Measurements from ENCODE around the gene TAS2R14.

The TAS2R14 gene, protein sequence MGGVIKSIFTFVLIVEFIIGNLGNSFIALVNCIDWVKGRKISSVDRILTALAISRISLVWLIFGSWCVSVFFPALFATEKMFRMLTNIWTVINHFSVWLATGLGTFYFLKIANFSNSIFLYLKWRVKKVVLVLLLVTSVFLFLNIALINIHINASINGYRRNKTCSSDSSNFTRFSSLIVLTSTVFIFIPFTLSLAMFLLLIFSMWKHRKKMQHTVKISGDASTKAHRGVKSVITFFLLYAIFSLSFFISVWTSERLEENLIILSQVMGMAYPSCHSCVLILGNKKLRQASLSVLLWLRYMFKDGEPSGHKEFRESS

DNA sequence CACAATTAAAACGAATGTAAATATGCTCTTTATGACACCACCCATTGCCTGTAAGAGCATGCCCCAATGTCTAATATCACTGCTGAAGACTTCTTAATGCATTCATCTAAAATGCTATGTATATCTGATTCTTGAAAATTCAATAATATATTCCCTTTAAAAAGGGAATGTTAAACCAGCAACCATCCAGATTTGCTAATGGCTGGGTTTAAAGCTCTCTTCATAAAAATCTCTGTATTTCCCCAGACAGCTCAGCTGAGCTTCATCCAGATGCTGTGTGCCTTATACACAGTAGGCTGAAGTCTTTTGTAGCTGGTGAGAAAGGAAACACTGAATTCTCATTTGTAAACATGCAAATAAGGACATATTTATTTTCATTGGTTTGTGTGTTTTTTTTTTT, at the start of gene TAS2R14:
TAS2R14 (minus strand) TSS at position 101 of the 400 bp plus-strand sequence; CDS start at position 45, 56 bp downstream.
- DNase-seq (ENCODE audit: low read depth in 2 of 2), result no peak

DNA sequence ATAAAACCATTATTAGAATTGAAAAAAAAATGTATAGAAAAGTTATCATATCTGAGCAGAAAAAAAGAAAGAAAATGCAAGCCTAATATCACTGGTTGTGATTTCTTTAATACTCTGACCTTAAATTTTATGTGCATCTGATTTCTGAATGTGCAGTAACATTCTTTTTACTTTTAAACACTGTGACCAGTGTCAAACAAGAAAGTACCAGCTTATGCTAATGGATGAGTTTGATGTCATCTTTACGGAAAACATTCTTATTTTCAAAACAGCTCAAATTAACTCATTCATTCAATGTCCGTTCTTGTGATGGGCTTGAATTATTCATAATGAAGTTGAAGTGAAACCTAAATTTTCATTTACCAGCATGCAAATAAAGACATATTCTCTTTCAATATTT, 47.7 kb upstream of the TAS2R14 start, which contains the start of gene TAS2R50:
TAS2R50 (minus strand) TSS at position 101 of the 400 bp plus-strand sequence; CDS start at position 49, 52 bp downstream.
- DNase-seq (ENCODE audit: low read depth in 2 of 2), result no peak

DNA sequence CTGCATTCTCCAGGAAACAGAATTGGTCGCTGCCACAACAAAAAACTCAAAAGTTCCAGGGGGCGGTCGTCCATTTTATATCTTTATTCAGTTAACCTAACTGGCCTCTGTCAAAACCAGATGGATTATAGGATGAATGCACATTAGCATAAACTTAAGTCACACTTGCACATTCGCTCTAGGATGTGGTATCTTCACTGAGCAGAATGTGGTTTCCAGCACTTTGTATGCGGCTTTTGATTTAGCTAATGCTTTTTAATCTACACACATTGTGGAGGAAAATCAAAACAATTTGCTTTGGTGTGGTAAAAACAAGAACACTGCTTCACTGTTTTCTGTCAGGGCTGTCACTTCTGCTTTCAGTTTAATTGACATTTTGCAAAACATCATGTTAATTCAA, 43.2 kb upstream of the TAS2R14 start:
- peak in 1 of 2 donors; percentile 6 for DNase-seq (ENCODE audit: low read depth in 2 of 2)

DNA sequence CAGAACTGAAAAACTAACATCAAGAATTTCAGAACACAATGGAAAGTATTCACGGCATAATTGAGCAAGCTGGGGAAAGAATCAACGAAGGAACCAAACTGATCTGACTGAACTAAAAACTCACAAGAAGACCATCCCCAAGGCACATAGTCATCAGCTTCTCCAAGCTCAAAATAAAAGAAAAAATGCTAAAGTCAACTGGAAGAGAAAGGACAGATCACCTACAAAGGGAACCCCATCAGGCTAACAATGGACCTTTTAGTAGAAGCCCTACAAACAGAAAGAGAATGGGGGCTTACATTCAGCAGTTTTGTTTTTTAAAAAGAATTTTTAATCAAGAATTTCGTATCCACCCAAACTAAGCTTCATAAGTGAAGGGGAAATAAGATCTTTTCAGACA, 35.9 kb upstream of the TAS2R14 start:
- no peak for DNase-seq (ENCODE audit: low read depth in 2 of 2)

DNA sequence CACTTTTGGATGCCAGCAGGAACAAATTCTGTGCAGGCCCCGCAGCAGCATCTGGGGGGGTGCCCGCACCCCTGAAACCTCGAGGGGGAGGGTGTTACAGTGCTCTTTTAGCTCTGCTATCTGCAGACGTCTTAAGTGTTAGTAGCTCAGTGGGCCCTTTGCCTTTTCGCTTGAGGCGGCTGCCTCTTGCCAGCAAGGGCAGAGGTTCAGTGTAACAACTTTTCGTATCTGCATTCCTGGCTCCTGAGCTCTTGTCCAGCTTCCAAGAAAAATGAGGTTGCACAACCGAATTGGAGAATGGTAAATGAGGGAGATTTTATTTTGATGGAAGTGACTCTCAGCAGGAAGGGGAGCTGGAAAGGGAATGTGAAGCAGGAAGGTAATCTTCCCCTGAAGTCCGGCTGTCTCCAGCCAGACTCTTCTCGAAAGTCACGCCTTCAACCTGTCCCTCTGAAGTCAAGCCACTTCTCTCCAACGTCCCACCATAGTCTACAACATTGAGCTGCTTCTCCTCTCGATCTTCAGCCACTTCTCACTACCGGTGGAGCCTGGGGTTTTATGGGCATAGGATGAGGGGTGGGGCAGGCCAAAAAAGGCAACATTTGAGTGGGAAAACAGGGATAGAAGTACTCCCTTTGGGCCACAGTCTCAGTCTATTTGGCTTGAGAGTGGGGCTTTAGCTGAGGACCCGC, 29.8 kb upstream of the TAS2R14 start:
- DNase-seq (ENCODE audit: low read depth in 2 of 2), result no peak

DNA sequence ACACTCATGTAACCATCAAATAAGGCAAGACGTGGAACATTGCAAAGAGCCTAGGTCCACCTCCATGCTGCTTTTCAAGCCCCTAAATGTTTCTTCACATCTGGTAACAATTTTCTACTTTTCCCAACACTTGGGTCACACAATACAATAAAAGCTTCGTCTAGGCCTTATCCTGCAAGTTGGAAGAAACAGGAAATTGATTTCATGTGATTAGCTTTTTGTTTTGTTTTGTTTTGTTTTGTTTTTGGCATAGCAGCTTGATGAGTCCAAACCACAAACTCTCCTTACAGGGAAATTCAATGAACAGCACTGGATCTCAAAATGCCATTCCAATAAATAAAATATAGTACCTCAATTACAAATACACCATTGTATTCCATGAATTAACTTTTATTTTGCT, 28.3 kb upstream of the TAS2R14 start:
- DNase-seq (ENCODE audit: low read depth in 2 of 2), result no peak

DNA sequence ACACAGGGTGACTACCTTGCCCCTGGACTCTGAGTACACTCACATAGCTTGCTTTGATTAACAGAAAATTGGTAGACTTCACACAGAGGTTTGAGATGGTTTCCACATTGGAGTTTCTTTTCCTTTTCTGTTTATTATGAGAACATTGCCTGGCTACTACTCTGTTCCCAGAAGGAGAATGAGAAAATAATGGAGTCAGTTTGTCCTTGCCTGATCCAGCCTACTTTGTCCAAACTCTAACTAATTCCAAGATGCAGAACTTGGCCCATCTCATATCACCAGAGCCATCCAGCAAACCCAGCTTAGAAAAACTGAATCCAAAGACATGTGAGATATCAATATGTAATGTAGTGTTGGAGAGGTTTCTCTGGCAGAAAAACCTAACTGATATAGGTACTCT, 27.3 kb upstream of the TAS2R14 start:
- no peak for DNase-seq (ENCODE audit: low read depth in 2 of 2)

DNA sequence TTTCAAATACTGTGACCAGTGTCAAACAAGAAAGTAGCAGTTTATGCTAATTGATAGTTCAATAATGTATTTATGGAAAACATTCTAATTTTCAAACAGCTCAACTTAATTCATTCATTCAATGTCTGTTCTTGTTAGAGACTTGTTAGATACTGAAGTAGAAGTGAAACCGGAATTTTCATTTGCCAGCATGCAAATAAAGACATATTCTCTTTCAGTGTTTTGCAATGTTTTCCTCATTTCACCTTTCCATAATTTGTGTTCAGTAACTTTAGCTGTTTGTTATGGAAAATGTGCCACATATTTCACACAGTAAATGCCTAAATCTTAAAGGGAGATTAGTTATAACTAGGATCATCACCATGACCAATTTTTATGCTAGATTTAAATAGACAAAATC, 26.4 kb upstream of the TAS2R14 start:
- DNase-seq (ENCODE audit: low read depth in 2 of 2), result no peak

DNA sequence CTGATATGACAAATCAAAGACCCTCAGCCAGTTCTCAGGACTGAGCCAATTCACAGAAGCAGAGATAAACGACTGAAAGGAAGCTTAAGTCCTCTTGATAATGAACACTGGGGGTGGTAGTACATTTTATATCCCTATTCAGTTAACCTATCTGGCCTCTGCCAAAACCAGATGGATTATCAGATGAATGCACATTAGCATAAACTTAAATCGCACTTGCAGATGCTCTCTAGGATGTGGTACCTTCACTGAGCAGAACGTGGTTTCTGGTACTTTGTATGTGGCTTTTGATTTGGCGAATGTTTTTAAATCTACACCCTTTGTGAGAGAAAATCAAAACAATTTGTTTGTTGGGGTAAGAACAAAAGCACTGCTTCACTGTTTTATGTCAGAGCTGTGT, 21.1 kb upstream of the TAS2R14 start:
- DNase-seq (ENCODE audit: low read depth in 2 of 2), result no peak

DNA sequence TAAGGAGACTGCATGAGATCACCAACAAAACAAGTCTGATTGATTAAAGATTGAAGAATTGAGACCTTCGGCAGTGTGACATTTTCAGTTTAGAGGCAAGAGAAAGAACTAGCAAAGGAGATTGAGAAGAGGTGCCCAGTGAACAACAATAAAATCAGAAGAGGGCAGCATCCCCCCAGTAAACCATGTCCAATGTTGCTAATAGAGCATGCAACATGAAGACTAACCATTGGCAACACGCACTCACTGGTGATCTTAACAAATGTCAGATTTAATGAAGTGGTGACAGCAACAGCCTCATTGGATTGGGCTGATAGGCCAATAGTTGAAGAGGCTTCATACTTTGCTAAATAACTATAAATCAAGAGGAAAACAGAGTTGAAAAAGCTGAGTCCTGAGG, 20.7 kb upstream of the TAS2R14 start:
- DNase-seq (ENCODE audit: low read depth in 2 of 2), result no peak

DNA sequence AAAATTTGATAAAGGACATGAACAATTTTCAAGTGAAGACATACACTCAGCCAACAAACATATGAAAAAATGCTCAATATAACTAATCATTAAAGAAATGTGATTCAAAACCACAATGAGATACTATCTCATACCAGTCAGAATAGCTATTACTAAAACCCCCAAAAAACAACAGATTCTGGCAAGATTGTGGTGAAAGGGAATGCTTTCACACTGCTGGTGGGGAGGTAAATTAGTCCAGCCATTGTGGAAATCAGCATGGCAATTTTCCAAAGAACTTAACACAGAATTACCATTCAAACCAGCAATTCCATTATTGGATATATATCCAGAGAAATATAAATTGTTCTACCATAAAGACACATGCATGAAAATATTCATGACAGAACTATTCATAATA, 18.7 kb upstream of the TAS2R14 start:
- DNase-seq (ENCODE audit: low read depth in 2 of 2), result no peak

DNA sequence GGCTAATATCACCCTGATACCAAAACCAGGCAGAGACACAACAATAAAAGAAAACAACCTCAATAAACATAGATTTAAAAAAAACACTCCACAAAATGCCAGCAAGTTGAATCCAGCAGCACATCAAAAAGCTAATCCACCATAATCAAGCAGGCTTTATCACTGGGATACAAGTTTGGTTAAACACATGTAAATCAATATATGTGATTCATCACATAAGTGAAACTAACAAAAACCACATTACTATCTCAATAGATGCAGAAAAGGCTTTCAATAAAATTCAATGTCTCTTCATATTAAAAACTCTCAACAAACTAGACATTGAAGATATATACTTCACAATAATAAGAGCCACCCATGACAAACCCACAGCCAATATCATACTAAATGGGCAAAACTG, 17.0 kb upstream of the TAS2R14 start:
- DNase-seq (ENCODE audit: low read depth in 2 of 2), result no peak

DNA sequence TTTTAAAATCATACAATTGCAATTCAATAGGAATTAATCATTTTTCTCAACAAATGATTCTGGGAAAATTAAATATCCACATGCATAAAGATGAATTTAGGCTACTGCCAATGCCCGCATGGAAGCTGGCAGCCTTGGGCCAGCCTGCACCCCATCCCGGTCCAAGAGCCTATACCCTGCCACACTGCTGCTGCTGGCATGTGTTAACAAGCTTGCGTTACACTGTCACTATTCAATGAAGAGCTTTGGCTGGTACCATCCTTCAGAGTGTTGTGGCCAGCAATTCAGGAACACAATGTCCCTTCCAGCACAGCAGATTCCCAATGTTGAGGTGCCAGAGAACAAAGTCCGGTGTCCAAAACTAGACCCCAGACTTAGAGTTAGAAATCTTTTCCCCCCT, 13.6 kb upstream of the TAS2R14 start:
- no peak for DNase-seq (ENCODE audit: low read depth in 2 of 2)

DNA sequence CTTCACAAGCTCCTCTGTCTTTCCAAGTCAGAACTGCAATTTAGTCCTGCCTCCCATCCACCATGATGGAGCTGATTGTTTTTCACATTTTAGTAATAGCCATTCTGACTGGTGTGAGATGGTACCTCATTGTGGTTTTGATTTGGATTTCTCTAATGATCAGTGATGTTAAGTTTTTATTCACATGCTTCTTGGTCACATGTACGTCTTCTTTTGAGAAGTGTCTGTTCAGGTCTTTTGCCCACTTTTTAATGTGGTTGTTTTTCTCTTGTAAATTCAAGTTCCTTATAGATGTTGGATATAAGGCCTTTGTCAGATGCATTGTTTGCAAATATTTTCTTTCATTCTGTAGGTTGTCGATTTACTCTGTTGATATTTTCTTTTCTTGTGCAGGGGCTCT, 4.1 kb upstream of the TAS2R14 start:
- DNase-seq (ENCODE audit: low read depth in 2 of 2), result no peak

DNA sequence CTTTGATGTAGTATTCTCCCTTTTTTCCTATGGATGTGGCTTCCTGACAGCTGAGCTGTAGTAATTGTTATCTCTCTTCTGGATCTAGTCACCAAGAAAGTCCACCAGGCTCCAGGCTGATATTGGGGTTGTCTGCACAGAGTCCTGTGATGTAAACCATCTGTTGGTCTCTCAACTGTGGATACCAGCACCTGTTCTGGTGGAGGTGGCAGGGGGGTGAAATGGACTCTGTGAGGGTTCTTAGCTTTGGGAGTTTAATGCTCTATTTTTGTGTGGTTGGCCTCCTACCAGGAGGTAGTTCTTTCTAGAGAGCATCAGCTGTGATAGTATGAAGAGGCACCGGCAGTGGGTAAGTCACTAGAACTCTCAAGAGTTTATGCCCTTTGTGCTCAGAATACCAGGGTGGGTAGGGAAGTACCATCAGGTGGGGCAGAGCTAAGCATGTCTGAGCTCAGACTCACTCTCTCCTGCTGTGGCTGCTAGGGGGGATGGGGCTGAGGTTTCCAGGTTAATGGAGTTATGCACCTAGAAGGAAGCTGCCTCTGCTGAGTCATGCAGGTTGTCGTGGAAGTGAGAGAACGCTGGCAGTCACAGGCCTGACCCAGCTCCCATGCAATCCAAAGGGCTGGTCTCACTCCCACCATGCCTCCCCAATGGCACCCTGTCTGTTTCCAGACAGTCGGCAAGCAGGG, 3.0 kb upstream of the TAS2R14 start:
- no peak for DNase-seq (ENCODE audit: low read depth in 2 of 2)

DNA sequence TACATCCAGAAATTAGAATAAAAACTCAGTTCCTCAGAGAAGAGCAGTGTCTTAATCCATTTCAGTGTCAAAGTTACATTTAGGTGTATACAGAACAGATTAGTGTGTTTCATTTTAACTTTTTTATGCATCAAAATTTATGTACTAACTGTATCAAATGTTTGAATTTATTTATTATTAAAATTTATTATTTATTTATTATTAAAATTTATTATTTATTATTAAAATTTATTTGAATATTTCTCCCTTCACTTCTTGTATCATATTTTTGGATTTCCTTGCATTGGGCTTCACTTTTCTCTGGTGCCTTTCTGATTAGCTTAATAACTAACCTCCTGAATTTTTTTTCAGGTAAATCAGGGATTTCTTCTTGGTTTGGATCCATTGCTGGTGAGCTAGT, 2.3 kb upstream of the TAS2R14 start:
- no peak for DNase-seq (ENCODE audit: low read depth in 2 of 2)

DNA sequence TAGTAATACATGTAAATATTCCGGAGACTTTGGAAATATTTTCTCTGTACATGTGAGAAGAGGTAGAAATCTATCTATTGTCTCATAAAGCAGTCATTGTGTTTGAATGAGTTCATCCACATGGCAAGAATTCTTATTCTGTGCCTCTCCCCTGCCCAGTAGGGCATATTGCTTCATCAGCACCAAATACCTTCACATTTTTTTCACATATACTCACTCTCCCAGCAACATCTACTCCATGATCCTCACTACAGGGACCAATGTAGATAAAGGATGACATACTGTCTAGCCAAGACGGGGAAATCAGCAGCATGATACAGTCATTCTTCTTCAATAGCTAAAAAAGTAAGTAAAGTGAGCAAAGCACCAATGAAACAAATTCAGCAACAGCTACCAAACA, 1.3 kb upstream of the TAS2R14 start:
- no peak for DNase-seq (ENCODE audit: low read depth in 2 of 2)

DNA sequence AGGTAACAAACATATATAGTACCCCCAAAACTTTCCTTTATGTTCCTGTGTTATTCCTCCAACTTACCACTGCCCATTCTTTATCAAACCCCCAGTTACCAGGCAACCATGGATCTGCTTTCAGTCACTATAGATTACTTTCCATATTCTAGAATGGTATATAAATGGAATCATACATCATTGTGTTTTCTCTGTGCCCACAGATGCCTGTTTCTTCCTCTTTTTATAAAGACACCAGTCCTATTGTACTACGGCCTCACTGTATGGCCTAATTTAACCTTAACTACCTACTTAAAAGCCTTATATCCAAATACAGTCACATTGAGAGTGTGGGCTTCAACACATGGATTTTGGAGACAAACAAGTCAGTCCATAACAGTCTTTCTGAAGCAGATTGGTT, 2.6 kb downstream of the TAS2R14 start:
- DNase-seq (ENCODE audit: low read depth in 2 of 2), result no peak

DNA sequence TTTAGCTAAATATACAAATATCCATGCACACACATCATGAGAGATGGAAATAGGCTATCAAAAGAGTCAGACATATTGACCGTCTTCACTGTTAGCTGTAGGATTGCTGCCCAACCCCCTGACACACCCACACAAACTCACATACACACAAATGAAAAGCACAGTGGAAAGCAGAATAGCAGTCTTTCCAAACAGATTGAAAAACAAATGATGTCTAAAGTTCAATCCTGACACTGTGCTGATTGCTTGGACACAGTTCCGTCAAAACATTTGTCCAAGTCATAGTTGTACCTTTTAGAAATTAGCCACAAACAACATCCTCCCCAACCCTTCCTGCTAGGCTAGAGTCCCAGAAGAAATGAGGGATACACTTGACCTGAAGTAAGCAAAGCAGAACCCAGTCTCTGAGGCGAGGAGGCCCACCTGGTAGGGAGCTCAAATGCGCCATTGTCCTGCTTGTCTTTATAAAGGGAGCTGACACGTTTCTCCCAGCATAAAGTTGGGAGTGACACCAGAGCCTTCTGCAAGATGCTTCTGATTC, 10.2 kb downstream of the TAS2R14 start, which contains the start of gene PRH2:
PRH2 (plus strand) TSS at position 491 of the 541 bp plus-strand sequence; CDS start at position 529, 38 bp downstream.
- no peak for DNase-seq (ENCODE audit: low read depth in 2 of 2)

DNA sequence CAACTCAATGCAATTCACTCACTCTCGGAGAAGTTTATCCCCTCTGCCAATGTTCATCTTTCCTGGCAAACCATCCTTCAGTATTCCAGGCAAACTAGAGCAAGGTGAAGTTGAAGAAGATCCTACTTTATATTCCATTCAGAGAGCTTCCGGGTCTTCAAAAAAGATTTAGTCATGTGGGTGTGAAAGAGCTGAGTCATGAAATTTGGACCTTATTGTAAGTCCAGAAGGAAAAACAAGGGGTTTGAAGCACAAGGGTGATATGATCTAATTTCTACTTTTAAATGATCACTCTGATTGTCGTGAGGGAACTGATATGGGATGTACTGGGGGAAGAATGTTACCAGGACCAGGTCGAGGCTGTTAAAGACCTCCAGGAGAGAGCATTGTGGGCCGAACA, 12.8 kb downstream of the TAS2R14 start:
- no peak for DNase-seq (ENCODE audit: low read depth in 2 of 2)

DNA sequence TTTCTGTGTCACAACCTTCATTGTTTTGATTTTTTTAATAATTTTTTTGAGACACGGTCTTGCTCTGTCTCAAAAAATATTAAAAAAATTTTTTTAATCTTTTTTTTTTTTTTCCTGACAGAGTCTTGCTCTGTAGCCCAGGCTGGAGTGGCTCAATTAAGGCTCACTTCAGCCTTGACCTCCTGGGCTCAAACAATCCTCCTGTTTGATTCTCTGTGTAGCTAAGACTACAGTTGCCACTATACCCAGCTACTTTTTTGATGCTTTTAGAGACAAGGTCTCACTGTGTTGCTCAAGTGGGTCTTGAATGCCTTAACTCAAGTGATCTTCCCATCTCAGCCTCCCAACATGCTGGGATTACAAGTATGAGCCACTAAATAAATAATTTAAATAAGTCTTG, 19.3 kb downstream of the TAS2R14 start:
- DNase-seq (ENCODE audit: low read depth in 2 of 2), result no peak

DNA sequence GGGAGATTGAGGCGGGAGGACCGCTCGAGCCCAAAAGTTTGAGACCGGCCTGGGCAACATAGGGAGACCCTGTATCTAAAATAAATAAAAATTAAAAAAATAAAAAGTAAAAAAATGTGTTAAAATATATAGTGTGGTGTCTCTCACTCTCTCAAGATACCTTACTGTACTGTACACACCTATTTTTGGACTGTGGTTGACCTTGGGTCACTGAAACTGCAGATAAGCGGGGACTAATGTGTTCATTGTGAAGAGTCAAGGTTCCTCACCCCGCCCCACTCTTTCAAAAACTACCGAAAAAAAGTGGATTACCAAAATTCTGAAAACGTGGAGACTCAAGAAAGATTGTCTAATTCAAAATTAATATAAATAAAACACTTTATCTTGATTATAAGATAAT, 28.7 kb downstream of the TAS2R14 start:
- no peak for DNase-seq (ENCODE audit: low read depth in 2 of 2)

Data from activated CD4-positive, alpha-beta T cell treated with anti-CD3 and anti-CD28 coated beads for 24 hours (primary cell).